Erythroblast (primary cell): ENCODE results near the gene PRKAR1B.

ENCODE experiments used
- GATA1 ChIP-seq: IDR thresholded peaks from 2 replicates; pipeline ENCODE4 v1.6.1; 2011; ENCODE audit warnings: low read depth, mild to moderate bottlenecking, control low read depth, low read length, moderate library complexity
- POLR2A ChIP-seq: IDR thresholded peaks from 2 replicates; pipeline ENCODE4 v1.6.1; 2011; ENCODE audit warnings: mild to moderate bottlenecking, low read length

DNA sequence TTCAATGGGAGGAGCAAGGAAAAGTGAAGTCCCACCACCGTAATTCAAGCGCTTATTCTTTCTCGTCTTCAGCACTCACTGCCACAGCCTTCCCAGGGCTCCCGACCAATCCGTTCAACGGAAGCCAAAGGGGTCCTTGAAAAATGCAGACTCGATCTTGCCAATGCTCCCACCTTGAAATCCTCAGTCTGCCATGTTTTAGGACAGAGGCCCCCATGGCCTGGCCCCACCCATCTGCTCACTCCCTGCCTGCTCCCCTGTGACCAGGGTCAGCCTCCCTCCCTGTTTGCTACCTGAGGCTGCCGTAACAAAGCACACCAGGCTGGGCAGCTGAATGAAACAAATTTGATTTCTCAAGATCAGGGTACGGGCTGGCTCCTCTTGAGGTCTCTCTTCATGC is 3.5 kb downstream of the PRKAR1B start:
- no peak for TF ChIP-seq POLR2A
- no peak for TF ChIP-seq GATA1
